Bronchial epithelial cell (primary cell): ENCODE data around the gene GNB3. TPM values are rescaled to one million over a fixed set of nuclear protein-coding genes. Genes with fewer than 3 reads are reported as not detected.
A peak's percentile ranks its signal among the peaks of the same experiment; 100 is the strongest.
"Not testable (repeated sequence)": the region's sequence is repeated elsewhere in the genome, so short reads cannot be mapped to it uniquely, and the experiment has no call there.

Experiments
- DNase-seq: peaks from one replicate; pipeline ENCODE4 v3.0.0-alpha.2; 2010; ENCODE audit warnings: low read depth
- FAIRE-seq: peaks from 2 replicates; lab custom pipeline; 2011; peaks lifted over from hg19 to GRCh38; lab: Jason Lieb, UNC
- H3K27me3 ChIP-seq: 2 replicates; pipeline ENCODE4 v1.5.1; 2011; ENCODE audit warnings: low read length; ENCODE audit not compliant: control insufficient read depth, insufficient read depth
- H3K36me3 ChIP-seq: 2 replicates; pipeline ENCODE4 v1.5.1; 2011; ENCODE audit warnings: low read length; ENCODE audit not compliant: control insufficient read depth, insufficient read depth
- H3K4me3 ChIP-seq: 2 replicates; pipeline ENCODE4 v1.5.1; 2011; ENCODE audit warnings: mild to moderate bottlenecking, low read depth, low read length, control low read depth
- total RNA-seq: library from RNA; depleted of rRNA; stranded (reverse); fragments of >200 nt; gene quantifications from 2 replicates; pipeline ENCODE4 v1.2.1, GENCODE V29; 2014
- TF ChIP-seq, protein P1 (sequence below): IDR thresholded peaks from 2 replicates; pipeline ENCODE4 v1.5.1; 2011; ENCODE audit warnings: mild to moderate bottlenecking, moderate library complexity, low read length, control low read depth, inconsistent platforms; ENCODE audit not compliant: insufficient read depth, severe bottlenecking

Gene GNB3
- total RNA-seq, 1 donor from 2014 or later: 0.53 TPM

DNA sequence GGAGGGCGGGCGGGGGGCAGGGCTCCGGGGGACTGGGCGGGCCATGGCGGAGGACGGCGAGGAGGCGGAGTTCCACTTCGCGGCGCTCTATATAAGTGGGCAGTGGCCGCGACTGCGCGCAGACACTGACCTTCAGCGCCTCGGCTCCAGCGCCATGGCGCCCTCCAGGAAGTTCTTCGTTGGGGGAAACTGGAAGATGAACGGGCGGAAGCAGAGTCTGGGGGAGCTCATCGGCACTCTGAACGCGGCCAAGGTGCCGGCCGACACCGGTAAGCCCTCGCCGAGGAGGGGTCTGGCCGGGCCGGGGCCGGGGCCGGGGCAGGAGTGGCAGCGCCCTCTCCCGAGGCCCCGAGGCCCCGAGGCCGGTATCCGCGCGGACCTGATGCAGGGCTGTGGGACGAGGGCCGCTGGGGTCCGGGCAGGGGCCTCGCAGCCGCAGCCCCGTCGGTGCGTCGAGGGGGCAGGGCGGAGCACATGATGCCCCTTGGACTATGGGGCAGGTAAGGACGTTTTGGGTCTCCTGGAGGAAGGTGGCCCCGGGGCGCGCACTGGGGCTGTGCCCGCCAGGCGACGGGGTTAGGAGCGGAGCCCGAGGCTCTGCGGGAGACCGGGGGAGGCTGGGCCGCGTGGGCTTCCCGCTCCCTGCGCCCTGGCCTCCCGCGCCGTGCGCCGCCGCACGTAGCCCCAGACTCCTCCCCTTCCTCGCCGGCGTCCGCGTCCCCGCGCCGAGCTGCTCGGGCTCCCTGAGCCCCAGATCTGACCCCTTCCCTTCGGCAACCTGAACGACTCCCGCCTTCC is 26.9 kb downstream of the GNB3 start, which contains the start of gene TPI1:
TSS of gene TPI1 (plus strand) at position 119 of the 798 bp plus-strand sequence. CDS start at position 155, 36 bp downstream.
- Histone ChIP-seq H3K36me3 (peaks cover 31% of the 10 kb centered on the region), H3K27me3 (no peaks in the 10 kb centered on the region), H3K4me3 (peak within 1 kb of the TSS; percentile 91)
- TF ChIP-seq, protein P1, sequence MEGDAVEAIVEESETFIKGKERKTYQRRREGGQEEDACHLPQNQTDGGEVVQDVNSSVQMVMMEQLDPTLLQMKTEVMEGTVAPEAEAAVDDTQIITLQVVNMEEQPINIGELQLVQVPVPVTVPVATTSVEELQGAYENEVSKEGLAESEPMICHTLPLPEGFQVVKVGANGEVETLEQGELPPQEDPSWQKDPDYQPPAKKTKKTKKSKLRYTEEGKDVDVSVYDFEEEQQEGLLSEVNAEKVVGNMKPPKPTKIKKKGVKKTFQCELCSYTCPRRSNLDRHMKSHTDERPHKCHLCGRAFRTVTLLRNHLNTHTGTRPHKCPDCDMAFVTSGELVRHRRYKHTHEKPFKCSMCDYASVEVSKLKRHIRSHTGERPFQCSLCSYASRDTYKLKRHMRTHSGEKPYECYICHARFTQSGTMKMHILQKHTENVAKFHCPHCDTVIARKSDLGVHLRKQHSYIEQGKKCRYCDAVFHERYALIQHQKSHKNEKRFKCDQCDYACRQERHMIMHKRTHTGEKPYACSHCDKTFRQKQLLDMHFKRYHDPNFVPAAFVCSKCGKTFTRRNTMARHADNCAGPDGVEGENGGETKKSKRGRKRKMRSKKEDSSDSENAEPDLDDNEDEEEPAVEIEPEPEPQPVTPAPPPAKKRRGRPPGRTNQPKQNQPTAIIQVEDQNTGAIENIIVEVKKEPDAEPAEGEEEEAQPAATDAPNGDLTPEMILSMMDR: no peak
- DNase-seq: peak; percentile 46
- FAIRE-seq: no peak

DNA sequence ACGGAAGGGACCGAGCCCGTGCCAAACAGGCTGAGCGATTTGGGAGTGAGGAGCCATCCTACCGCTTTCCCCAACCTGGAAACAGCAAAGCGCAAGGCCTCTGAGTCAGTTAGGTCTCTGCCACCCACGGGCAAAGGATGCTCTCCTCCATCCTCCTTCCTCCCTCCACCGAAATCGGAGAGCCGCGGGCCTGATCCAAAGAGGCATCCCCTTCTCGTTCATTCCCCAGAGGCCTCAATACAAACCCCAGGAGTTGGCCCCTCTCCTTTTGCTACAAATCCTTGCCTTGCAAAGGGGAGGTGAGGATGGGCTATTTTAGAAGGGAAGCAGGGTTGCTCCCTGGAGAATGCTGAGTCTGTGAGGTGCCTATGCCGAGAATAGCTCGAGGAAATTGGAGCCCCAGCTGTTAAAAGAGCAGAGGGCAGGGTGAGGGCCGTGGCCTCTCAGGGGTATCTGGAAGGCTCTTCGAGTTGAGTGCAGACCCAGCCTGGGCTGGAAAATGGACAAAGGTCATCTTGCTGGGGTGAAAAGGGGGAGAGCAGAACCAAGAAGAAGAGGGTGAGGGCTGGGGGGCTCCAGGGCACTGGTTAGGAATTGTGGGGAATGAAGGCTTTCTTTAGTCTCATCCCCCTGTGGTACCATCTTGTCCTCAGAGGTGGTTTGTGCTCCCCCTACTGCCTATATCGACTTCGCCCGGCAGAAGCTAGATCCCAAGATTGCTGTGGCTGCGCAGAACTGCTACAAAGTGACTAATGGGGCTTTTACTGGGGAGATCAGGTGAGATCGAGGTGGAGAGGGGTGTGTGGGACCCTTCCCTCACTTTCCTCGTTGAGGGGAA is 27.7 kb downstream of the GNB3 start:
- H3K4me3 ChIP-seq: peak overlapping the region; percentile 91
- no peaks in the 10 kb centered on the region for H3K27me3 ChIP-seq
- no peak for FAIRE-seq
- H3K36me3 ChIP-seq: peaks cover 25% of the 10 kb centered on the region
- DNase-seq: no peak
- TF ChIP-seq, protein P1: peak; percentile 9

DNA sequence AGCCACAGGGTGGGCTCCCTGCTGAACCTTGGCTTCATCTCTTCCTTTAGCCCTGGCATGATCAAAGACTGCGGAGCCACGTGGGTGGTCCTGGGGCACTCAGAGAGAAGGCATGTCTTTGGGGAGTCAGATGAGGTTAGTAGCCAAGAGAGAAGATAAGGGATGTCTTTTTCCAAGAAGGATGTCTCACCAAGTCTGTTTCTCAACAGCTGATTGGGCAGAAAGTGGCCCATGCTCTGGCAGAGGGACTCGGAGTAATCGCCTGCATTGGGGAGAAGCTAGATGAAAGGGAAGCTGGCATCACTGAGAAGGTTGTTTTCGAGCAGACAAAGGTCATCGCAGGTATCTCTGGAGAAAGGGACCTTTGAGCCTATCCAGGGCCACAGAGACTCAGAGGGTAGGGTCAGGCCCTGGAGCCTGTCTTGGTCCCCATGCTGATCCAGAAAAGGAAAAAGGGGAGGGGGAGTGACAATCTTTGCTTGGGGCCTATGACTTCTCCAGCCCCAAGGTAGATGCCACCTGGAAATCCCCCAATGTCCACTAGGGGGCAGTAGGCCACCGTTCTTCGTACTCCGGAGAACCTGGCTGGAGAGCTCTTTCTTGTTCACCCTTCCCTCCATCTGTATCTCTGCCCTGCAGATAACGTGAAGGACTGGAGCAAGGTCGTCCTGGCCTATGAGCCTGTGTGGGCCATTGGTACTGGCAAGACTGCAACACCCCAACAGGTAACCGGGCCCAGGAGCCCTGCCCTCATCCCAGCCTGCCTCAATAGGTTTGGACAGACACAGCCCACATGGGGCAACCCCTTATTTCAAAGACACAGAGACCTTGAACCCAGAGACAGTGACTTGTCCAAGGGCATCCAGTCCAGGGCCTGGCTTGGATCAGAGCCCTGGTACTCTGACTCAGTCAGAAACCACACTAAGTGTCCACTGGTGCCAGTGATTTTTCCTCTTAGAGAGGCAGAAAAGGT is 28.6 kb downstream of the GNB3 start:
- H3K36me3 ChIP-seq: peaks cover 20% of the 10 kb centered on the region
- H3K27me3 ChIP-seq: no peaks in the 10 kb centered on the region
- H3K4me3 ChIP-seq: peak overlapping the region; percentile 91
- TF ChIP-seq, protein P1: peak; percentile 93
- DNase-seq (peak; percentile 61), FAIRE-seq (peak; percentile 36)

DNA sequence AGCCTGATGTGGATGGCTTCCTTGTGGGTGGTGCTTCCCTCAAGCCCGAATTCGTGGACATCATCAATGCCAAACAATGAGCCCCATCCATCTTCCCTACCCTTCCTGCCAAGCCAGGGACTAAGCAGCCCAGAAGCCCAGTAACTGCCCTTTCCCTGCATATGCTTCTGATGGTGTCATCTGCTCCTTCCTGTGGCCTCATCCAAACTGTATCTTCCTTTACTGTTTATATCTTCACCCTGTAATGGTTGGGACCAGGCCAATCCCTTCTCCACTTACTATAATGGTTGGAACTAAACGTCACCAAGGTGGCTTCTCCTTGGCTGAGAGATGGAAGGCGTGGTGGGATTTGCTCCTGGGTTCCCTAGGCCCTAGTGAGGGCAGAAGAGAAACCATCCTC is 29.6 kb downstream of the GNB3 start:
- H3K27me3 ChIP-seq, DNase-seq, FAIRE-seq, H3K4me3 ChIP-seq: not testable (repeated sequence)
- peaks cover 17% of the 10 kb centered on the region for H3K36me3 ChIP-seq

DNA sequence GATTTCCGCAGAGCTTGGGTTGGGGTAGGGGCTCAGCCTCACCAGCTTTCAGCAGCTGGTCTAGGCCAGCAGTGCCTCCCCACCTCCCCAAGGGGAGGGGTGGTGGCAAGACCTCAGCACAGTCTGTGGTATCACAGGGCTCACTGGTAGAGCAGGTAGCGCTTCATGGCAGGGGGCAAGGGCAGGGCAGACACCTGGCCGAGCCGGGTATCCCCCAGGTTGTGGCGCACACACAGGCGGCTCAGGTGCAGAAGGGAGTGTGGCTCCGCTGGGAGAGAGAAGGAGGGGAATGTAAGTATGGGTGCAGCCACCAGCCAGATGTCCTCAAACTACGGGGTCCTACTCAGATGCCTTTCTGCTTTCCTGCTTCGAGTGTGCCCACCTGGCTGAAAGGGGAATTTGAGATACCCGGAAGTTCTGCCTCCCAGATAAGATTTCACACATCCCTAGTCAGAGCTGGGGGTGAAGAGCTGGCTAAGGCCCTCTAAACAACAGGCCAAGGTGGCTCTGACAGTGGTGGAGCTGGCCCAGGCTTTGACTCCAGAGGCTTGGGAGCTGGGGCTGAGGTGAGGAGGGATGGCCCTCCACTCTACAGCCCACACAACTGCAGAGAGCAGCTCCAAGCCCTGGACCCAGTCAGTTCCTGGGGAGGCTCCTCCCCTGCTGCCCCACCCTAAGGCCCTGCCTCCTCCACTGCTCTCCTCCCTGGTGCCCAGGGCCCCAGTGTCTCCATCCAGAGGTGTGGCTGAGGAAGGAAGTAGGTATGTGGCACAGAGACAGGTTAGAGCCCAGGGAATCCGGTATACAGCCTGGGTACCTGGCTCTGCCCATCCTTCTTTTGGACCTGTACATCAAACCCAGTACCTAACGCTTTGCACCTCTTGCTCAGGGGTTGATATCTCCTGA is 30.6 kb downstream of the GNB3 start:
- H3K4me3 ChIP-seq: peak overlapping the region; percentile 54
- DNase-seq (peak; percentile 76), FAIRE-seq (no peak)
- H3K36me3 ChIP-seq: peaks cover 18% of the 10 kb centered on the region
- TF ChIP-seq, protein P1: no peak
- H3K27me3 ChIP-seq: no peaks in the 10 kb centered on the region
